Activated naive CD8-positive, alpha-beta T cell treated with anti-CD3 and anti-CD28 coated beads, Interleukin-2, amount 50 U/mL, for 24 hours (primary cell): ENCODE results near the gene JAKMIP3.

Experiments used
- ATAC-seq: fragments of 150-1000 bp; cut with Tn5 transposase; one replicate; pipeline ENCODE4 v1.10.0; 2021
- DNase-seq: peaks from one replicate; pipeline ENCODE4 v3.0.0; 2021
- H3K27ac Mint-ChIP-seq: one replicate; pipeline ENCODE4 v1.8.0; 2021; ENCODE audit warnings: mild to moderate bottlenecking, mixed read lengths
- H3K27me3 Mint-ChIP-seq: one replicate; pipeline ENCODE4 v1.8.0; 2021; ENCODE audit warnings: mixed read lengths
- H3K36me3 Mint-ChIP-seq: one replicate; pipeline ENCODE4 v1.8.0; 2021; ENCODE audit warnings: low read depth, mixed read lengths
- H3K4me1 Mint-ChIP-seq: one replicate; pipeline ENCODE4 v1.8.0; 2021; ENCODE audit warnings: mixed read lengths
- H3K4me3 Mint-ChIP-seq: one replicate; pipeline ENCODE4 v1.8.0; 2021; ENCODE audit warnings: mild to moderate bottlenecking, moderate library complexity, mixed read lengths
- H3K9me3 Mint-ChIP-seq: one replicate; pipeline ENCODE4 v1.8.0; 2021; ENCODE audit warnings: mixed read lengths

JAKMIP3 gene

GRCh38 chr10:132036153-132036886 is 29.4 kb upstream of the JAKMIP3 start:
- DNase-seq (peak; percentile 12), ATAC-seq (peak; percentile 37)
- Mint-ChIP-seq H3K4me3 (no peak overlapping the region), H3K4me1 (peaks cover 5% of the 10 kb centered on the region), H3K9me3 (no peaks in the 10 kb centered on the region), H3K27me3 (peaks cover 61% of the 10 kb centered on the region), H3K27ac (no peak overlapping the region), H3K36me3 (no peaks in the 10 kb centered on the region)

DNA sequence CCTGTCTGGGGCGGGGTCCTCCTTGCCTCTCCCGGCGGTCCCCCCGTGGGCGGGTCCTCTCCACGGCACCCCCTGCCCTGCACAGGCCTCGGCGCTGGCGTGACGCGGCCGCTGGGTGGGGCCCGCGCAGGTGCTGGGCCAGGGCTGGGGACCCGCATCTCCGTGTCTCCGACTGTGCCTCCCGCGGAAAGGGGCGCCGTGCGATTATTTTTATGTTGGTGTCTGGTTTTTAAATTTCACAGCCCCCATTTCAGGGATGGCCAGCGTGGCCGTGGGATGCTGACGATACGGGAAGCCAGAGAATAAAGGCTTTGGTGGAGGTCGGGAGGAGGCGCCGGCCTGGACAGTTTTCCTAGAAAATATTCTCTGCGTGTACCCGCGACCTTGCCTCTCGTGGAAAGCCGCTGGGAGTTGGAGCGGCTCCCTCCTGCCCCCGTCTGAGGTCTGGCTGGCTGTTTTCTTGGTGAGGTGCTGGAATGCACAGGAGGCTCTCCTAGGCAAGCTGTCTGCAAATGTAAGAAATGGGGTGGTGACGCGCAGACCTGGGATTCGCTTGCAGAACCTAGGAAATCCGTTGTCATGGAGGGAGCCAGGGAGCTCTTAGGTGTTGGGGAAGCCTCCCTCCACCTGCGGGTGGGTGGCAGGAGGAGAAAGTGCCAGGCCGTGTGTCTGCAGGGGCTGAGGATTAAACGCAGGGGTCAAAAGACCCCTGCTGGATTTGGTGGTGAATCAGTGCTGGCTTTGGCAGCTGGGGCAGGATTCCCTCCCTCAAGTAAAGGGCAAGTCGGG is 28.7 kb upstream of the JAKMIP3 start:
- Mint-ChIP-seq H3K4me3 (no peak overlapping the region), H3K9me3 (no peaks in the 10 kb centered on the region), H3K4me1 (peaks cover 5% of the 10 kb centered on the region), H3K27ac (no peak overlapping the region), H3K36me3 (no peaks in the 10 kb centered on the region), H3K27me3 (peaks cover 62% of the 10 kb centered on the region)
- ATAC-seq: no peak
- no peak for DNase-seq

GRCh38 chr10:132037676-132037975 is 28.1 kb upstream of the JAKMIP3 start:
- H3K36me3 Mint-ChIP-seq: no peaks in the 10 kb centered on the region
- no peak overlapping the region for H3K4me3 Mint-ChIP-seq
- ATAC-seq: no peak
- H3K4me1 Mint-ChIP-seq: peaks cover 5% of the 10 kb centered on the region
- peaks cover 62% of the 10 kb centered on the region for H3K27me3 Mint-ChIP-seq
- no peaks in the 10 kb centered on the region for H3K9me3 Mint-ChIP-seq
- no peak overlapping the region for H3K27ac Mint-ChIP-seq
- DNase-seq: no peak

GRCh38 chr10:132039371-132039770 is 26.4 kb upstream of the JAKMIP3 start:
- DNase-seq (no peak), ATAC-seq (no peak)
- Mint-ChIP-seq H3K36me3 (no peaks in the 10 kb centered on the region), H3K27ac (no peak overlapping the region), H3K27me3 (peaks cover 59% of the 10 kb centered on the region), H3K4me3 (no peak overlapping the region), H3K4me1 (peaks cover 5% of the 10 kb centered on the region), H3K9me3 (no peaks in the 10 kb centered on the region)

DNA sequence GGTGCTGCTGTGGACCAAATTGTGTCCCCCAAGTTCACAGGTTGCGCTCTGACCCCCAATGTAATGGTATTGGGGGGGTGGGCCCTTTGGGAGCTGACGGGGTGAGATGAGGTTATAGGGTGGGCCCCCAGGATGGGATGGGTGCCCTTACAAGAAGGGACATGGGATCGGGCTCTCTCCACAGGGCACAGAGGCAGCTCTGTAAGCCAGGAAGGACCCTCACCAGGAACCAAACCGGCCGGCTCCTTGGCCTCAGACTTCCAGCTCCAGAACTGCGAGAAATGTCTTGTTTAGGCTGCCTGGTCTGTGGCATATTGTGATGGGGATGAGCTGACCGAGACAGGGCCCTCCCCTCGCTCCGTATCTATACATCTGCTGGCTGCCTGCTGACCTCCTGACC is 25.7 kb upstream of the JAKMIP3 start:
- Mint-ChIP-seq H3K4me1 (peaks cover 5% of the 10 kb centered on the region), H3K36me3 (no peaks in the 10 kb centered on the region), H3K27me3 (peaks cover 56% of the 10 kb centered on the region), H3K4me3 (no peak overlapping the region), H3K27ac (no peak overlapping the region), H3K9me3 (no peaks in the 10 kb centered on the region)
- no peak for ATAC-seq
- no peak for DNase-seq

- peaks cover 5% of the 10 kb centered on the region for H3K4me1 Mint-ChIP-seq
- no peak overlapping the region for H3K4me3 Mint-ChIP-seq
- no peaks in the 10 kb centered on the region for H3K9me3 Mint-ChIP-seq
- no peak overlapping the region for H3K27ac Mint-ChIP-seq
- peaks cover 48% of the 10 kb centered on the region for H3K27me3 Mint-ChIP-seq
- no peaks in the 10 kb centered on the region for H3K36me3 Mint-ChIP-seq
- DNase-seq: no peak
- no peak for ATAC-seq
These were observed 24.4 kb upstream of the JAKMIP3 start for GRCh38 chr10:132041340-132041739.

DNA sequence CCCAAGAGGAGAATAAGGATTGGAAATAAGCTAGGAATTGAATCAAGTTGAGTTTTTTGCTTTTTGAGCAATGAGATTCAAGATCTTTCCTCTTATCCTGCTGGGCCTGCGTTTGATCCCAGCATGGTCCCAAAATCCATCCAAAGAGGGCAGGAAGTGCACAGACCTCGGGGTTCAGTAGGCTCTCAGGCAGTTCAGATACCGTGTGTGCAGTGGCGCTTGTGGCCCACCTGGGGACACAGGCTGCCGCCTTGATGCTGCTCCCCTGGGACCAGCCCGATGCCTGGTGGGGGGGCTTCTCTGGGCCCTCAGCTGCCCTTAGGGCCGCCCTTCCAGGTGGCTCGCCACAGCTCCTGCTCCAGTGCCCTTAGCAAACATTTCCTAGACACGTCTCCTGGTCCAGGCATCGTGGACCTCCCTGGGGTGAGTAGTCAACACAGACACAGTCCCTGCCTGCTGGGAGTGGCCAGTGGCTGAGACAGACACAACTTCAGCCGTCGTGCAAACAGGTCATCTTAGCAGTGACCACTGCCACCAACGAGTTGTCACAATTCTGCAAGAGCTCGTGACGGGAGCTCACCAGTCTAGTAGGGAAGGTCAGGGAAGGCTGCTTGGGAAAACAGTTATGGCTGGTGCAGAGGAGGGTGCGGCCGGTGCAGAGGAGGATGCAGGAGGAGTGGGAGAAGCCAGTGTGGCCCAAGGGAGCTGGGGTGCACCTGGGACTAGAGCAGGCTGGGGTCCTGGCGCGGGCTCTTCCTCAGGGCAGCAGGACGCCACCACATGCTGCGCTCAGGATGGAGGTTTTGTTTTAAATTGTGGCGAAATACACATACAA is 21.7 kb upstream of the JAKMIP3 start:
- Mint-ChIP-seq H3K4me1 (no peaks in the 10 kb centered on the region), H3K27ac (no peak overlapping the region), H3K9me3 (no peaks in the 10 kb centered on the region), H3K4me3 (no peak overlapping the region), H3K36me3 (no peaks in the 10 kb centered on the region), H3K27me3 (peaks cover 31% of the 10 kb centered on the region)
- no peak for DNase-seq
- no peak for ATAC-seq

- Mint-ChIP-seq H3K9me3 (no peaks in the 10 kb centered on the region), H3K4me1 (no peaks in the 10 kb centered on the region), H3K27me3 (peaks cover 28% of the 10 kb centered on the region), H3K36me3 (no peaks in the 10 kb centered on the region), H3K27ac (no peak overlapping the region), H3K4me3 (no peak overlapping the region)
- DNase-seq (no peak), ATAC-seq (no peak)
These were observed 20.9 kb upstream of the JAKMIP3 start for GRCh38 chr10:132044803-132045202.

- ATAC-seq (no peak), DNase-seq (no peak)
- no peaks in the 10 kb centered on the region for H3K4me1 Mint-ChIP-seq
- no peak overlapping the region for H3K4me3 Mint-ChIP-seq
- H3K36me3 Mint-ChIP-seq: no peaks in the 10 kb centered on the region
- no peak overlapping the region for H3K27ac Mint-ChIP-seq
- H3K9me3 Mint-ChIP-seq: no peaks in the 10 kb centered on the region
- peaks cover 28% of the 10 kb centered on the region for H3K27me3 Mint-ChIP-seq
These were observed 20.4 kb upstream of the JAKMIP3 start for GRCh38 chr10:132045324-132045723.

DNA sequence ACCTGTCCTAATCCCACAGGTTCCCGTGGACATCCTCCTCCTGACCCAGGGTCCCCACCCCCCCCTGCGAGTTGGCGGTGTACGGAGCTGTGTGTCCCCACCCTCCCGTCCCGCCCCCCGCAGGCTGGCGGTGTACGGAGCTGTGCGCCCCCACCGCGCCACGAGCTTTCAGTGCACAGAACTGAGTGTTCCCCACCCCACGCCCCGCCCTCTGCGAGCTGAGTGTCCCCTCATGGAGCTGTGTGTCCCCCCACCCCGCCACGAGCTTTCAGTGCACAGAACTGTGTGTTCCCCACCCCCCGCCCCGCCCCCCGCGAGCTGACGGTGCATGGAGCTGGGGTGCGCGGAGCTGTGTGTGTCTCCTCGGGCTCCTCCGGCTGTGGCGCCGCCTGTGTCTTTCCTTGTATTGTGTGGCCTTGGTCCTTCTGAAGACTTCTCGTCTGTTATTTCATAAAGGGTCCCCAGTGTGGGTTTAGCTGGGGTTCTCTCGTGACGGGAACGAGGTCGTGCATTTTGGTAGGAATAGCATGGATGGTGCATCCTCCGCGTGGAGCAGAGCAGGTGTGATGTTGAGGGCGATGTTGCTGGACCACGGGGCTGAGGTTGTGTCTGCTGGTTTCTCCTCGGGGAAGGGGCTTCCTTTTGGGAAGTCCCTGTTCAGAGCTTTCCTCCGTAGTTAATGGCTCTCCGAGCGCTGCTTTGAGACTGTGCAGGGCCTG is 18.0 kb upstream of the JAKMIP3 start:
- H3K4me1 Mint-ChIP-seq: no peaks in the 10 kb centered on the region
- H3K9me3 Mint-ChIP-seq: peaks cover 7% of the 10 kb centered on the region
- no peak overlapping the region for H3K4me3 Mint-ChIP-seq
- H3K27me3 Mint-ChIP-seq: peaks cover 24% of the 10 kb centered on the region
- peaks cover 4% of the 10 kb centered on the region for H3K36me3 Mint-ChIP-seq
- ATAC-seq (no peak), DNase-seq (no peak)
- no peak overlapping the region for H3K27ac Mint-ChIP-seq

DNA sequence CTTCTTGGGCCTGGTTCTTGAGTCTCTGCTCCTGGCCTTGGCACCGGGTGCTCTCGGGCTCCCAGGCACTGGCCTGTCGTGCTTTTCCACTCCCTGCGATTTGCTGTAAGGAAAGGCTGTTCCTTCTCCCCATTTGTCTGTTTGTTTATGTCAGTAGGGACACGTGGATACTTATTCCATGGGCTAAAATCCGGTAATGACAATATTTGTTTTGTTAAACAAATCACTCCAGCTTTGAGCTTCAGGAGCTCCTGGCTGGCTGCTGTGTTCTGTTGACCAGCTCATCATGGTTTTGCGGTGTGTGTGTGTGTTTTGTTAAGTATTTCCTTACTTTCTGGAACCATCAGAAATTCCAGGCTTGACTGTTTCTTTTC is 17.5 kb upstream of the JAKMIP3 start:
- H3K27me3 Mint-ChIP-seq: peaks cover 23% of the 10 kb centered on the region
- no peak overlapping the region for H3K4me3 Mint-ChIP-seq
- ATAC-seq (no peak), DNase-seq (no peak)
- no peaks in the 10 kb centered on the region for H3K4me1 Mint-ChIP-seq
- no peak overlapping the region for H3K27ac Mint-ChIP-seq
- H3K36me3 Mint-ChIP-seq: peaks cover 4% of the 10 kb centered on the region
- H3K9me3 Mint-ChIP-seq: peaks cover 7% of the 10 kb centered on the region

- DNase-seq (no peak), ATAC-seq (no peak)
- H3K4me1 Mint-ChIP-seq: no peaks in the 10 kb centered on the region
- H3K36me3 Mint-ChIP-seq: peaks cover 6% of the 10 kb centered on the region
- peaks cover 7% of the 10 kb centered on the region for H3K9me3 Mint-ChIP-seq
- H3K27ac Mint-ChIP-seq: no peak overlapping the region
- peaks cover 15% of the 10 kb centered on the region for H3K27me3 Mint-ChIP-seq
- no peak overlapping the region for H3K4me3 Mint-ChIP-seq
These were observed 15.6 kb upstream of the JAKMIP3 start for GRCh38 chr10:132050191-132050590.

DNA sequence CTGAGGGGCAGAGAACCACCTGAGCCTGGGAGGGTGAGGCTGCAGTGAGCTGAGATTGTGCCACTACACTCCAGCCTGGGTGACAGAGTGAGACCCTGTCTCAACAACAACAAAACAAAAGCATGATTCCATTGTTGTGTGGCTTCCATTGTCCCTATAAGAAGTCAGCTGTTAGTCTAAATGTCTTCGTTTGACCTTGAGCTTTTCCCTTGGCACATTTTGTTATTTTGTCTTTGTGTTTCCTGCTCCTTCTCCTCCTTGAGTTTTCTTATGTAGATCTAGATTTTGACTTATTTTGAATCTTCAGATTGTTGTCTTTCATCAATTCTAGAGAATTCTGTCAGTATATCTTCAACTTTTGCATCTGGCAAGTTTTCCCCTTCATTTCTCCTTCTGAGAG is 13.6 kb upstream of the JAKMIP3 start:
- Mint-ChIP-seq H3K27ac (no peak overlapping the region), H3K9me3 (peaks cover 7% of the 10 kb centered on the region), H3K4me1 (no peaks in the 10 kb centered on the region), H3K4me3 (no peak overlapping the region), H3K27me3 (peaks cover 16% of the 10 kb centered on the region), H3K36me3 (peaks cover 6% of the 10 kb centered on the region)
- DNase-seq (no peak), ATAC-seq (no peak)

GRCh38 chr10:132054564-132054963 is 11.2 kb upstream of the JAKMIP3 start:
- no peaks in the 10 kb centered on the region for H3K4me1 Mint-ChIP-seq
- no peak for DNase-seq
- no peak for ATAC-seq
- H3K9me3 Mint-ChIP-seq: peaks cover 7% of the 10 kb centered on the region
- peaks cover 16% of the 10 kb centered on the region for H3K27me3 Mint-ChIP-seq
- no peak overlapping the region for H3K27ac Mint-ChIP-seq
- peaks cover 6% of the 10 kb centered on the region for H3K36me3 Mint-ChIP-seq
- H3K4me3 Mint-ChIP-seq: no peak overlapping the region
